Measurements from ENCODE around the gene CD247.

DNA sequence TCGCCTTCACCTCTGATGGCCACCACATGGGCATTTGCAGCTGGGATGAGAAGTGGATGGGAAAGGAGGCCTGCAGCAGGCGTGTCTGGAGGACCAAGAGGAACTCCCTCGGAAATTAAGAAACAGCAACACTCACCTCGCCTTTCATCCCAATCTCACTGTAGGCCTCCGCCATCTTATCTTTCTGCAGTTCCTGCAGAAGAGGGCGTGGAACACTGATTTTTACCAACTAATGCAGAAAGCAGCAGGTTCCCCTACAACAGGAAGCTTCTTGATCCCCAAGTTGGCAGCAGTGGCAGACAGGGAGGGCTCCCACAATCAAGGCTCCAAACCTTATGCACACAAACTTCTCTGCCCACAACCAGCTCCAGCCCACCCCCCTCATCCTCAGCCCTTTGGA lies 84.4 kb downstream of the CD247 start:
- TF ChIP-seq FOXK2 (conservative IDR thresholded peaks at IDR 0.05 in 1 of 2, IDR thresholded peaks at IDR 0.05 in 1 of 2; ENCODE audit: low read depth in 2 of 2) (no peak), CTBP1 (IDR thresholded peaks at IDR 0.05; ENCODE audit: borderline replicate concordance) (no peak)
- TF ChIP-seq, protein P1, sequence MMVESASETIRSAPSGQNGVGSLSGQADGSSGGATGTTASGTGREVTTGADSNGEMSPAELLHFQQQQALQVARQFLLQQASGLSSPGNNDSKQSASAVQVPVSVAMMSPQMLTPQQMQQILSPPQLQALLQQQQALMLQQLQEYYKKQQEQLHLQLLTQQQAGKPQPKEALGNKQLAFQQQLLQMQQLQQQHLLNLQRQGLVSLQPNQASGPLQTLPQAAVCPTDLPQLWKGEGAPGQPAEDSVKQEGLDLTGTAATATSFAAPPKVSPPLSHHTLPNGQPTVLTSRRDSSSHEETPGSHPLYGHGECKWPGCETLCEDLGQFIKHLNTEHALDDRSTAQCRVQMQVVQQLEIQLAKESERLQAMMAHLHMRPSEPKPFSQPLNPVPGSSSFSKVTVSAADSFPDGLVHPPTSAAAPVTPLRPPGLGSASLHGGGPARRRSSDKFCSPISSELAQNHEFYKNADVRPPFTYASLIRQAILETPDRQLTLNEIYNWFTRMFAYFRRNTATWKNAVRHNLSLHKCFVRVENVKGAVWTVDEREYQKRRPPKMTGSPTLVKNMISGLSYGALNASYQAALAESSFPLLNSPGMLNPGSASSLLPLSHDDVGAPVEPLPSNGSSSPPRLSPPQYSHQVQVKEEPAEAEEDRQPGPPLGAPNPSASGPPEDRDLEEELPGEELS (CRISPR knock-in tag; IDR thresholded peaks at IDR 0.05; ENCODE audit: borderline replicate concordance), result no peak
- TF ChIP-seq, protein P2, sequence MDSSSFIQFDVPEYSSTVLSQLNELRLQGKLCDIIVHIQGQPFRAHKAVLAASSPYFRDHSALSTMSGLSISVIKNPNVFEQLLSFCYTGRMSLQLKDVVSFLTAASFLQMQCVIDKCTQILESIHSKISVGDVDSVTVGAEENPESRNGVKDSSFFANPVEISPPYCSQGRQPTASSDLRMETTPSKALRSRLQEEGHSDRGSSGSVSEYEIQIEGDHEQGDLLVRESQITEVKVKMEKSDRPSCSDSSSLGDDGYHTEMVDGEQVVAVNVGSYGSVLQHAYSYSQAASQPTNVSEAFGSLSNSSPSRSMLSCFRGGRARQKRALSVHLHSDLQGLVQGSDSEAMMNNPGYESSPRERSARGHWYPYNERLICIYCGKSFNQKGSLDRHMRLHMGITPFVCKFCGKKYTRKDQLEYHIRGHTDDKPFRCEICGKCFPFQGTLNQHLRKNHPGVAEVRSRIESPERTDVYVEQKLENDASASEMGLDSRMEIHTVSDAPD (CRISPR knock-in tag; IDR thresholded peaks at IDR 0.05), result no peak
